WTC11 (cell line): ENCODE measurements around the gene PLXDC2.

ENCODE experiments used
- ESRRA ChIP-seq: sonication (generic); formaldehyde crosslinking; IDR thresholded peaks from 2 replicates; pipeline ENCODE4 v1.8.1; 2022; ENCODE audit warnings: mild to moderate bottlenecking, missing genetic modification reagents, borderline replicate concordance
- NR1H2 ChIP-seq: sonication (generic); formaldehyde crosslinking; IDR thresholded peaks from 2 replicates; pipeline ENCODE4 v1.9.0; 2021; ENCODE audit warnings: mild to moderate bottlenecking, moderate library complexity, missing genetic modification reagents
- NR3C1 ChIP-seq: sonication (generic); formaldehyde crosslinking; conservative IDR thresholded peaks from 2 replicates; pipeline ENCODE4 v1.8.1; 2023; ENCODE audit warnings: low read depth, mild to moderate bottlenecking, missing genetic modification reagents
- TF ChIP-seq, protein P1 (sequence below): sonication (generic); formaldehyde crosslinking; IDR thresholded peaks from 2 replicates; pipeline ENCODE4 v1.8.1; 2023; ENCODE audit warnings: mild to moderate bottlenecking, missing genetic modification reagents
- TF ChIP-seq, protein P2 (sequence below): fragments of 200-600 bp; IDR thresholded peaks from 2 replicates; pipeline ENCODE4 v1.8.0; 2022; ENCODE audit warnings: antibody characterized with exemption
- TF ChIP-seq, protein P3 (sequence below): sonication (generic); formaldehyde crosslinking; IDR thresholded peaks from 2 replicates; pipeline ENCODE4 v1.8.1; 2023; ENCODE audit warnings: mild to moderate bottlenecking, missing genetic modification reagents, moderate library complexity

DNA sequence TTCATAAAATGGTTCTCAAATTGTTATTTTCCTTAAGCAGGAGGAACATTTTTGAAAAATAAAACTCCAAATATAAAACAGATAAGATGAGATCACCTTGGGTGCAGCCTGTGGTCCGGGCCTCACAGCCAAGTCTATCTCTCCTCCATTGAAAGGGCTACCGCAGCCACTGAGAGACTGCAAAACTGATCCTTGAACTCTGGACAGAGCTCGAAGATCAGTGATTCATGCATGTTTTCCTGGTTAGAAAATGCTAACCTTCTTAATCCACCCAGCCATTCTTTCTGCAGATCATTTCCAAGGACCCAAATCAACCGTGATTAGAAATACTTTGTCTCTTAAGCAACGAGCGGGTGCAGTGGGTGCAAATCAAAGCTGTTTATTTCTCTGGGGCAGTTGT, 378.8 kb downstream of the PLXDC2 start:
- TF ChIP-seq, protein P1, sequence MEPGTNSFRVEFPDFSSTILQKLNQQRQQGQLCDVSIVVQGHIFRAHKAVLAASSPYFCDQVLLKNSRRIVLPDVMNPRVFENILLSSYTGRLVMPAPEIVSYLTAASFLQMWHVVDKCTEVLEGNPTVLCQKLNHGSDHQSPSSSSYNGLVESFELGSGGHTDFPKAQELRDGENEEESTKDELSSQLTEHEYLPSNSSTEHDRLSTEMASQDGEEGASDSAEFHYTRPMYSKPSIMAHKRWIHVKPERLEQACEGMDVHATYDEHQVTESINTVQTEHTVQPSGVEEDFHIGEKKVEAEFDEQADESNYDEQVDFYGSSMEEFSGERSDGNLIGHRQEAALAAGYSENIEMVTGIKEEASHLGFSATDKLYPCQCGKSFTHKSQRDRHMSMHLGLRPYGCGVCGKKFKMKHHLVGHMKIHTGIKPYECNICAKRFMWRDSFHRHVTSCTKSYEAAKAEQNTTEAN = no peak
- TF ChIP-seq, protein P2, sequence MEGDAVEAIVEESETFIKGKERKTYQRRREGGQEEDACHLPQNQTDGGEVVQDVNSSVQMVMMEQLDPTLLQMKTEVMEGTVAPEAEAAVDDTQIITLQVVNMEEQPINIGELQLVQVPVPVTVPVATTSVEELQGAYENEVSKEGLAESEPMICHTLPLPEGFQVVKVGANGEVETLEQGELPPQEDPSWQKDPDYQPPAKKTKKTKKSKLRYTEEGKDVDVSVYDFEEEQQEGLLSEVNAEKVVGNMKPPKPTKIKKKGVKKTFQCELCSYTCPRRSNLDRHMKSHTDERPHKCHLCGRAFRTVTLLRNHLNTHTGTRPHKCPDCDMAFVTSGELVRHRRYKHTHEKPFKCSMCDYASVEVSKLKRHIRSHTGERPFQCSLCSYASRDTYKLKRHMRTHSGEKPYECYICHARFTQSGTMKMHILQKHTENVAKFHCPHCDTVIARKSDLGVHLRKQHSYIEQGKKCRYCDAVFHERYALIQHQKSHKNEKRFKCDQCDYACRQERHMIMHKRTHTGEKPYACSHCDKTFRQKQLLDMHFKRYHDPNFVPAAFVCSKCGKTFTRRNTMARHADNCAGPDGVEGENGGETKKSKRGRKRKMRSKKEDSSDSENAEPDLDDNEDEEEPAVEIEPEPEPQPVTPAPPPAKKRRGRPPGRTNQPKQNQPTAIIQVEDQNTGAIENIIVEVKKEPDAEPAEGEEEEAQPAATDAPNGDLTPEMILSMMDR = no peak
- TF ChIP-seq, protein P3, sequence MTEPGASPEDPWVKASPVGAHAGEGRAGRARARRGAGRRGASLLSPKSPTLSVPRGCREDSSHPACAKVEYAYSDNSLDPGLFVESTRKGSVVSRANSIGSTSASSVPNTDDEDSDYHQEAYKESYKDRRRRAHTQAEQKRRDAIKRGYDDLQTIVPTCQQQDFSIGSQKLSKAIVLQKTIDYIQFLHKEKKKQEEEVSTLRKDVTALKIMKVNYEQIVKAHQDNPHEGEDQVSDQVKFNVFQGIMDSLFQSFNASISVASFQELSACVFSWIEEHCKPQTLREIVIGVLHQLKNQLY = no peak
- no peak for TF ChIP-seq NR3C1 (CRISPR knock-in tag)
- no peak for TF ChIP-seq ESRRA
- TF ChIP-seq NR1H2 = no peak
